T-helper 1 cell treated with Interleukin-12 subunit alpha and Interleukin-12 subunit beta and Interleukin-4 antibody, amounts not matched to agents 30 ng/mL and 1 ng/mL, for 36 hours (primary cell): Measurements from ENCODE around the gene TLDC2. TPM values are rescaled to one million over a fixed set of nuclear protein-coding genes. Genes with fewer than 3 reads are reported as not detected.
"Not testable (repeated sequence)": the region's sequence is repeated elsewhere in the genome, so short reads cannot be mapped to it uniquely, and the experiment has no call there.

ENCODE experiments used
- intact Hi-C: fragments of 100-400 bp; cut with micrococcal nuclease; formaldehyde crosslinking; loops from one replicate; pipeline ENCODE4 v1.15.1; 2024
- total RNA-seq: library from RNA; stranded (reverse); gene quantifications from 2 replicates; pipeline ENCODE4 v1.2.3, GENCODE V29; 2022

The TLDC2 gene
- total RNA-seq, 1 donor from 2014 or later = not detected

DNA sequence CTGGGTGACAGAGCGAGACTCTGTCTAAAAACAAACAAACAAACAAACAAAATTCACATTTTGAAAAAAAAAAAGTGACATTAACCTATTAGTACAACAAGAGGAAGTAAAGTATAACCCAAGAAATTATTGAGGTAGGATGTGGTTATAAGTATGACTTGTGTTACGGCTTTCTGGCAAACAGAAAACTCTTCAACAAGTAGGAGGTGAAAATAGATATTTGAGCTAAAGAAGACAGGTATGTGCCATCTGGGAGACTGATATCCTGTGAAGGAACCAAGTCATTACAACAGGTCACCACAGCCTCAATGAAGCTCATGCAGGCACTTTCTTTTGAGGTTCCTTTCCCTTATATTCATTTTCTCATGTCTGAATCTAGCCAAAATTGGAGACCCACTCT is 28.8 kb downstream of the TLDC2 start:
- intact Hi-C loops = no loop called here

DNA sequence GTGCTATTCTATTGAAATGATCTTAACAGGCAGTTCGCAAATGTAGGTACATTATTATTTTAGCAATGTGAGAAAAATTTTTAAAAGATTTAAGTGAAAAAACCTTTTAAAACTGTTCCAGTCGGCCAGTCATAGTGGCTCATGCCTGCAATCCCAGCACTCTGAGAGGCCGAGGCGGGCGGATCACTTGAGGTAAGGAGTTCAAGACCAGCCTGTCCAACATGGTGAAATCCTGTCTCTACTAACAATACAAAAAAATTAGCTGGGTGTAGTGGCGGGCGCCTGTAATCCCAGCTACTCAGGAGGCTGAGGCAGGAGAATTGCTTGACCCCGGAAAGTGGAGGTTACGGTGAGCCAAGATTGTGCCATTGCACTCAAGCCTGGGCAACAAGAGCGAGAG is 29.6 kb downstream of the TLDC2 start:
- intact Hi-C loops = not testable (repeated sequence)

- intact Hi-C loops = not testable (repeated sequence)
Observed at GRCh38 chr20:36906086-36906485, 30.1 kb downstream of the TLDC2 start.

- intact Hi-C loops = no loop called here
Observed at GRCh38 chr20:36908603-36909002, 32.7 kb downstream of the TLDC2 start.

DNA sequence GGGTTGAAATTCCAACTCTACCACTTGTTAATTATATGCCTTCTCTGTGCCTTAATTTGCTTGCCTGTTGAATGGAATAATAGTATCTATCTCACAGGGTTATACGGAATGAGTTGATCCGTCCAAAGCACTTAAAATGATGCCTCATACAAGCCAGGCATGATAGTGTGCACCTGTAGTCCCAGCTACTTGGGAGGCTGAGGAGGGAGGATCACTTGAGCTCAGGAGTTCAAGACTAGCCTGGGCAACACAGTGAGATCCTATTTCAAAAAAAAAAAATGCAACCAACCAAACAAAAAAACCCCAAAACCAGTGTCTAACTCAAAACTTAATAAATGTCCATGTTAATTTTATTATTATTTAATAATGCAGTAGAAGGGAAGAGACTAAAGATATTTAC is 40.3 kb downstream of the TLDC2 start:
- intact Hi-C loops = no loop called here

DNA sequence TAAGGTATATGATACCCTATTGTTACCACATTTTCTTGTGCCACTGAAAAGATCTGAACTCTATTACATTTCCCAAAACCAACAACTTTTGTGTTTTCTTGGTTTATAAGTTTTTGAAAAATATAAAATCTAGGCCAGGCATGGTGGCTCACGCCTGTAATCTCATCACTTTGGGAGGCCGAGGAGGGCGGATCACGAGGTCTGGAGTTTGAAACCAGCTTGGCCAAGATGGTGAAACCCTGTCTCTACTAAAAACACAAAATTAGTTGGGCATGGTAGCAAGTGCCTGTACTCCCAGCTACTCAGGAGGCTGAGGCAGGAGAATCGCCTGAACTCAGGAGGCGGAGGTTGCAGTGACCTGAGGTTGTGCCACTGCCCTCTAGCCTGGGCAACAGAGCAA is 41.3 kb downstream of the TLDC2 start:
- intact Hi-C loops = no loop called here

DNA sequence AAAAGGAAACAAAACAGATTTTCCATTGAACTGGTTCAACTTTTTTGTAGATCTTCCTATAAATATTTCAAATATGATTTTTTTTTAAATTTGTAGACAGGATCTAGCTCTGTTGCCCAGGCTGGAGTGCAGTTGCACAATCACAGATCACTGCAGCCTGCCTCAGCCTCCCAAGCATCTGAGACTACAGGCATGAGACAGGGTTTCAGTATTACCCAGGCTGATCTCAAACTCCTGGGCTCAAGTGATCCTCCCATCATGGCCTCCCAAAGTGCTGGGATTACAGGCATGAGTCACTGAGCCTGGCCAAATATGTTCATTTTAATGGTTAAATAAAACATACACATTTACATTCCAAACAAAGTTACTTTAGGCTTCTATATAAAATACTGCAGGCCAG is 42.0 kb downstream of the TLDC2 start:
- intact Hi-C loops = no loop called here

DNA sequence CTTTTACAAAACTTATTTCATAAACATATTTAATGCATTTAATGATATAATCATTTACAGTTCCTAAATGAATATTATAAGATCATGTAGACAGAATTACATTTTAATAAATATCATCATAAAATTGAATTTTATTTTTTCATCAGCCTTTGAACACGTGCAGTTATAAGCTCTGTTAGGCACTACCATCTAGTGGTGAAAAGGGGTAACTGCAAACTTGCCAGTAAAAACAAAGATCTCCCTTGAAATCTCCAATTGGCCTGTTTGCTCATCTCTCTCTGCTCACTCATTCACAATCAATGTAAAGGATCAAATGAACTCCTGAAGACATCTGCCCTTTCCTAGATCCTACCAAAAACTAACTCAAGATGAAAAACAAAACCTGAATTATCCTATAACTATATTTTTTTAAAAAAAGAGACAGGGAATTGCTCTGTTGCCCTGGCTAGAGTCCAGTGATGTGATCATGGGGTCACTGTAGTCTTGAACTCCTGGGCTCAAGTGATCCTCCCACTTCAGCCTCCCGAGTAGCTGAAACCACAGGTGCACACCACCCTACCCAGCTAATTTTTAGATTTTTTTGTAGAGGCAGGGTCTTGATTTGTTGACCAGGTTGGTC is 43.9 kb downstream of the TLDC2 start:
- intact Hi-C loops = no loop called here

DNA sequence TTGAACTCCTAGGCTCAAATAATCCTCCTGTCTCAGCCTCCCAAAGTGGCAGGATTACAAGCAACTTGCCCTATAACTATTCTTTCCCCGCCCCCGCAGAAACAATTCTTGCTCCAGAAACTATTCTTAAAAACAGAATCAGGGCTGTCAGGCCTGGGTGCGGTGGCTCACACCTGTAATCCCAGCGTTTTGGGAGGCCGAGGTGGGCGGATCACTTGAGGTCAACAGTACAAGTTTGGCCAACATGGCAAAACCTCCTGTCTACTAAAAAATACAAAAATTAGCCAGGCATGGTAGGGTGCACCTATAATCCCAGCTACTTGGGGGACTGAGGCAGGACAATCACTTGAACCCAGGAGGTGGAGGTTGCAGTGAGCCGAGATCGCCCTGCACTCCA is 44.4 kb downstream of the TLDC2 start:
- intact Hi-C loops = no loop called here

- intact Hi-C loops = no loop called here
Observed at GRCh38 chr20:36924167-36925045, 48.5 kb downstream of the TLDC2 start.

GRCh38 chr20:36925234-36925633 is 49.3 kb downstream of the TLDC2 start:
- intact Hi-C loops = no loop called here

DNA sequence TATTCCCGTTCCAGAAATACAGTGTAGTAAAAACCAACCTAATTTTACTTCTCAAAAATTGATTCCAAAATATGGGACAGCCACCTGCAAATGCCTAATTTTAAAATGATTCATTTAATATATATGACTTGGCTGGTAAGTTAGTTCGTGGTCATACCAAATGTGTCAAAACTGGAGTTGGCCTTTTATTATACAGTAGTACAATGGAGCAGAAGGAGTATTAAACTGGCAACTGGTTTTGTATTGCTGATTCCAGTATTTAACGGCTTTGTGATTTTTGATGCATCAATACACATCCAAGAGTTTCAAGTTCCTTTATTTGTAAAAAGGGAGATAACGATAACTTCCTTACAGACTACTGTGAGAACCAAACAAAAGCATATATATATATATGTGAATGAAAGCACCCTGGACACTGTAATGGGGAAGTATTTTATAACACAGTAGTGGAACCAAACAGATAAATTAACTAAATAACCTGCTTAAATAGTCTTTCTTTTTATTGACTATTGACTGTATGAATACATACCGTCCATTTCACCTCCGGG is 50.8 kb downstream of the TLDC2 start:
- intact Hi-C loops = no loop called here

DNA sequence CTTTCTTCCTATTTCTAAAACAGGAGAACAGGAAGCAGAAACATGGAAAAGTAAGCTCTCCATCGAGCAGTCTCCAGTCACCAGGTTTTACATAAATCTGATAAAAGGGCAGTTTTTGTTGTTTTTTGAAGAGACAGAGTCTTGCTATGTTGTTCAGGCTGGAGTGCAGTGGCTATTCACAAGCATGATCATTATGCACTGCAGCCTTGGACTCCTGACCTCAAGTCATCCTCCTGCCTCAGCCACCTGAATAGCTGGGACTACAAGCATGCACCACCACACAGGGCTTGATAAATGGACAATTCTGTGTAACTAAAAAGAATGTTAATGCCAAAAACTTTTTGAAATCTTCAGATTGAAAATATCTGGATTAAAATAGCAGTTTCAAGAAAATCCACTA is 51.8 kb downstream of the TLDC2 start:
- intact Hi-C loops = no loop called here

- intact Hi-C loops = no loop called here
Observed at GRCh38 chr20:36929290-36929689, 53.4 kb downstream of the TLDC2 start.

DNA sequence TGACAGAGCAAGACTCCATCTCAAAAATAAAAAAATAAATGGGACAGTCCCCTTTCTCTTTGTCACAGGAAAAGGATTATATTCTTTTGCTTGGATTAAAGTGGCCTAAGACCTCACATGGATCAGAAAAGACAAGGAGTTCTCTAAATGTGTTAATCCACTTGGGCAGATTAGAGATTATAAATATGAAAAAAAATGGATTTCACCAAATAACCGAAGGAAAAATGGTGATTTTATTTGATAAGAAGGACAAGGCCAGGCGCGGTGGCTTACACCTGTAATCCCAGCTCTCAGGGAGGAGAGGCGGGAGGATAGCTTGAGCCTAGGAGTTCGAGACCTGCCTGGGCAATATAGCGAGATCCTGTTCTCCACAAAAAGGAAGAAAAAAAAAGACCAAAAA is 53.8 kb downstream of the TLDC2 start:
- intact Hi-C loops = loop anchor here (2.0 to 10.0 kb wide), 2 partner anchors 15 to 1195 kb away; no protein-coding TSS in a partner anchor

DNA sequence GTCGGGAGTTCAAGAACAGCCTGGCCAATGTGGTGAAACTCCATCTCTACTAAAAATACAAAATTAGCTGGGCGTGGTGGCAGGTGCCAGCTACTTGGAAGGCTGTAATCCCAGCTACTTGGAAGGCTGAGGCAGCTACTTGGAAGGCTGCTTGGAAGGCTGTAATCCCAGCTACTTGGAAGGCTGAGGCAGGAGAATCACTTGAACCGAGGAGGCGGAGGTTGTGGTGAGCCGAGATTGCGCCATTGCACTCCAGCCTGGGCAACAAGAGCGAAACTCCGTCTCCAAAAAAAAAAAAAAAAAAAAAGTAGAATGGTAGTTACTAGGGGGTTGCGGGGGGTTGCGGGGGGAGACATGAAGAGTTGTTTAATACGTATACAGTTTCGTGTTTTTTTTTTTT is 56.1 kb downstream of the TLDC2 start:
- intact Hi-C loops = loop anchor here (10.0 kb wide), 1 partner anchor 1197 kb away; no protein-coding TSS in a partner anchor

DNA sequence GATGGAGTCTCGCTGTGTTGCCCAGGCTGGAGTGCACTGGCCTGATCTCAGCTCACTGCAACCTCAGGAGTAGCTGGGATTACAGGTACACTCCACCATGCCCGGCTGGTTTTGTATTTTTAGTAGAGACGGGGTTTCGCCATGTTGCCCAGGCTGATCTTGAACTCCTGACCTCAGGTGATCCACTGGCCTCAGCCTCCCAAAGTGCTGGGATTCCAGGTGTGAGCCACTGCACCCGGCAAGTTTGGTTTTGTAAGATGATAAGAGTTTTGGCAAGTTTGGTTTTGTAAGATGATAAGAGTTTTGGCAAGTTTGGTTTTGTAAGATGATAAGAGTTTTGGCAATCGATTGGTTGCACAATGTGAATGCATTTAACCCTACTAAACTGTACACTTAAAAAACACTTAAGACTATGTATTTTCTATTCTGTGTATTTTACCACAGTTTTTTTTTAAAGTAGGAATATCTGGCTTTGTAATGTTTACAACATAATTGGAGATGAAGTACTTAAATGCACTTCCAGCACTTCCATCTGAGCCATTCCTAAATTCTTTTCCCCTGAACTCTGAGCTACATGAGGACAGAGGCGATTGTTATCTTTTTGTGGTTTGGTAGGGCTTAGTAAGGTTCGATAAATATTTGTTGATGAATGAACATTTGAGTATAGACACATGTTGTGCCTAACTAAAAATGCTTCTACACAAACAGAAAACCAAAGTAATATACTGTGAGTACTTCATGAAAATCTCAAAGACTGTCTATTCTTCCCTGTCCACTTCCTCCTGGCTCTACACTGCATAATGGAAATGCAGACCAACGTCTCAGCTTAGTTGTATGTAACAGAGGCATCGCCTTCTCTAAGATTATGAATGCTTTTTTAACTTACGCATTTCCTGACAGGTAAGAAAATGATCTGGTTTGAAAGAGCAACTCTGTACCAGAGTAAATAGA is 56.8 kb downstream of the TLDC2 start:
- intact Hi-C loops = loop anchor here (10.0 kb wide), 1 partner anchor 1198 kb away; no protein-coding TSS in a partner anchor

DNA sequence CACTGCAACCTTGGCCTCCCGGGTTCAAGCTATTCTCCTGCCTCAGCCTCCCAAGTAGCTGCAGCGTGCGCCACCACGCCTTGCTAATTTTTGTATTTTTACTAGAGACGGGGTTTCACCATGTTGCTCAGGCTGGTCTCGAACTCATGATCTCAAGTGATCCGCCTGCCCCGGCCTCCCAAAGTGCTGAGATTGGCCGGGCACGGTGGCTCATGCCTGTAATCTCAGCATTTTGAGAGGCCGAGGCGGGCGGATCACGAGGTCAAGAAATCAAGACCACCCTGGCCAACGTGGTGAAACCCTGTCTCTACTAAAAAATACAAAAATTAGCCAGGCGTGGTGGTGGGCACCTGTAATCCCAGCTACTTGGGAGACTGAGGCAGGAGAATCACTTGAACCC is 57.6 kb downstream of the TLDC2 start:
- intact Hi-C loops = loop anchor here (10.0 kb wide), 1 partner anchor 1199 kb away; no protein-coding TSS in a partner anchor

- intact Hi-C loops = loop anchor here (10.0 kb wide), 1 partner anchor 1202 kb away; no protein-coding TSS in a partner anchor
Observed at GRCh38 chr20:36936341-36936740, 60.4 kb downstream of the TLDC2 start.

GRCh38 chr20:36936761-36937401 is 60.9 kb downstream of the TLDC2 start:
- intact Hi-C loops = loop anchor here (10.0 kb wide), 1 partner anchor 1202 kb away; no protein-coding TSS in a partner anchor
